DND-41 (cell line): ENCODE results near the gene IL36B.

Source experiments
- CTCF ChIP-seq: IDR thresholded peaks from 2 replicates; pipeline ENCODE4 v1.5.1; 2012; ENCODE audit warnings: borderline replicate concordance, low read length, moderate library complexity, mild to moderate bottlenecking; ENCODE audit not compliant: poor library complexity, severe bottlenecking; ENCODE audit errors: extremely low read depth
- EZH2 ChIP-seq: IDR thresholded peaks from 3 replicates; pipeline ENCODE4 v1.6.1; 2012; ENCODE audit warnings: borderline replicate concordance, low read depth, mild to moderate bottlenecking, moderate library complexity, low read length, inconsistent platforms; ENCODE audit not compliant: severe bottlenecking

DNA sequence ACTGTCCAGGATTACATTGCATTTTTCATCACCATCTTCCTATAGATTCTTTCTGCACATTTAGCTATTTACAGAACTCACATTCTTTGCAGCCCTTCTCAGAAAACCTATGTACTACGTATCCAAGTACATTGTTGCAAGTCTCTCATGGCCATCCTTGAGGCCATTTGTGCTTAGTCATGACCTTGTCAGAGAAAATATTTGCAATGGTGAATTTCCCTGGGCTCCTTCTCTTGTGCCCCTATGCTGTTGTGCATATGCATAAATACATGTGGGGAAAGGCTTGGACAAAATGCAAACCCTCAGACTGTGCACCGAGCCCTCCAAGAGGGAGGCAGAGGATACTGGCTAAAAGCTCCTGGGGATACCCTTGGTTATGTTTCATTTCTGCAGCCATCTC, 27.9 kb downstream of the IL36B start:
- no peak for TF ChIP-seq CTCF
- TF ChIP-seq EZH2 = no peak
